Kidney (tissue), 14 donors: ENCODE data around the gene KRTAP5-4. TPM values are rescaled to one million over a fixed set of nuclear protein-coding genes. Genes with fewer than 3 reads are reported as not detected.

ENCODE experiments used
- DNase-seq, 5 donors: peaks; one replicate each; pipeline ENCODE4 v3.0.0-alpha.2; 2013 to 2020
- FAIRE-seq: peaks from 2 replicates; lab custom pipeline; 2012; peaks lifted over from hg19 to GRCh38; lab: Jason Lieb, UNC
- H3K27ac ChIP-seq, 2 donors: one replicate each; pipeline ENCODE4 v1.7.0; 2013; ENCODE audit warnings: low read depth in 2 of 2, low read length in 2 of 2, inconsistent platforms in 1 of 2
- H3K27me3 ChIP-seq: one replicate; pipeline ENCODE4 v1.7.1; 2013; ENCODE audit warnings: low read length, inconsistent platforms; ENCODE audit not compliant: control insufficient read depth, insufficient read depth
- H3K36me3 ChIP-seq, 3 donors: one replicate each; pipeline versions ENCODE4 v1.7.0 to v1.7.1; 2013; ENCODE audit warnings: low read length in 3 of 3, control low read depth in 1 of 3, inconsistent platforms in 1 of 3; ENCODE audit not compliant: insufficient read depth in 3 of 3, control insufficient read depth in 2 of 3
- H3K4me1 ChIP-seq, 3 donors: one replicate each; pipeline versions ENCODE4 v1.7.0 to v1.7.1; 2013; ENCODE audit warnings: low read length in 3 of 3, inconsistent platforms in 1 of 3, low read depth in 1 of 3; ENCODE audit not compliant: control insufficient read depth in 2 of 3, insufficient read depth in 2 of 3
- H3K4me3 ChIP-seq, 3 donors: one replicate each; pipeline versions ENCODE4 v1.7.0 to v1.8.1; 2013; ENCODE audit warnings: low read length in 3 of 3, control low read depth in 1 of 3, inconsistent platforms in 1 of 3
- H3K9ac ChIP-seq, 3 donors: one replicate each; pipeline versions ENCODE4 v1.7.0 to v1.7.1; 2013; ENCODE audit warnings: low read length in 3 of 3, control low read depth in 1 of 3, inconsistent platforms in 1 of 3
- H3K9me3 ChIP-seq, 3 donors: one replicate each; pipeline versions ENCODE4 v1.7.0 to v1.7.1; 2013; ENCODE audit warnings: low read length in 3 of 3, control low read depth in 1 of 3, inconsistent platforms in 1 of 3; ENCODE audit not compliant: control insufficient read depth in 2 of 3, insufficient read depth in 1 of 3
- CTCF ChIP-seq: IDR thresholded peaks from 3 replicates; pipeline ENCODE4 v1.5.1; 2012; ENCODE audit warnings: mild to moderate bottlenecking, moderate library complexity, borderline replicate concordance; ENCODE audit not compliant: insufficient read depth; ENCODE audit errors: extremely low read depth
- intact Hi-C: fragments of 100-400 bp; cut with DNase I; formaldehyde crosslinking; loops from one replicate; pipeline ENCODE4 v1.11.1; 2022
- polyA plus RNA-seq: library from polyadenylated mRNA; stranded (reverse); fragments of 350-450 nt; fragmentation: Illumina TruSeq; extraction: RNeasy Lipid Tissue Mini Kit (QIAGEN cat#74804); gene quantifications from one replicate; pipeline ENCODE4 v1.2.3, GENCODE V29; 2014; ENCODE audit warnings: low read depth, low replicate concordance; ENCODE audit not compliant: insufficient read depth
- total RNA-seq: library from RNA; stranded (reverse); fragmentation: NEBNext Ultra II Directional; extraction: Animal tissue kit (Norgen Biotek cat#: 25700); gene quantifications from one replicate; pipeline ENCODE4 v1.2.1, GENCODE V29; 2021
- donor health status: control.
- donor health status: control.
- donor health status: control.
- donor health status: control.
- donor health status: control.
- donor health status: DM: yes; HTN: yes; CAD: no.
- donor health status: Normal renal cell carcinoma (clear cell type).

KRTAP5-4 gene
- total and polyA plus RNA-seq, 2 donors from 2014 or later = not detected

GRCh38 chr11:1631066-1631568, 9.2 kb upstream of the KRTAP5-4 start:
- no peak for TF ChIP-seq CTCF
- Histone ChIP-seq H3K27ac (no peak overlapping the region), H3K4me1 (no peaks in the 10 kb centered on the region), H3K9ac (no peak overlapping the region), H3K27me3 (no peaks in the 10 kb centered on the region), H3K36me3 (no peaks in the 10 kb centered on the region), H3K4me3 (no peak overlapping the region), H3K9me3 (no peaks in the 10 kb centered on the region)
- DNase-seq (peak in 1 of 5 donors; percentile 40), FAIRE-seq (no peak)
- intact Hi-C loops = no loop called here

GRCh38 chr11:1630271-1630670, 8.3 kb upstream of the KRTAP5-4 start:
- no peaks in the 10 kb centered on the region for H3K36me3 ChIP-seq
- H3K27me3 ChIP-seq = no peaks in the 10 kb centered on the region
- no peak overlapping the region for H3K27ac ChIP-seq
- intact Hi-C loops = no loop called here
- H3K9ac ChIP-seq = no peak overlapping the region
- no peaks in the 10 kb centered on the region for H3K9me3 ChIP-seq
- H3K4me3 ChIP-seq = no peak overlapping the region
- no peak for TF ChIP-seq CTCF
- FAIRE-seq = no peak
- H3K4me1 ChIP-seq = no peaks in the 10 kb centered on the region
- DNase-seq = peak in 1 of 5 donors; percentile 6

- H3K9me3 ChIP-seq = no peaks in the 10 kb centered on the region
- H3K4me1 ChIP-seq = no peaks in the 10 kb centered on the region
- no peaks in the 10 kb centered on the region for H3K36me3 ChIP-seq
- no peak for TF ChIP-seq CTCF
- no peak within 1 kb of the TSS for H3K4me3 ChIP-seq
- no peak within 1 kb of the TSS for H3K9ac ChIP-seq
- intact Hi-C loops = no loop called here
- no peak for FAIRE-seq
- H3K27me3 ChIP-seq = no peaks in the 10 kb centered on the region
- no peak within 1 kb of the TSS for H3K27ac ChIP-seq
- peak in 1 of 5 donors; percentile 54 for DNase-seq
Observed at GRCh38 chr11:1629326-1630185, 7.6 kb upstream of the KRTAP5-4 start, which contains the start of gene KRTAP5-5. KRTAP5-5 (plus strand) TSS chr11:1629775; CDS start chr11:1629841, 66 bp downstream.
